ENCODE data around the gene DLX5. TPM values are rescaled to one million over a fixed set of nuclear protein-coding genes. Genes with fewer than 3 reads are reported as not detected.

DLX5 gene
- total and polyA plus RNA-seq, 2 experiments from 2014 or later: not detected

DNA sequence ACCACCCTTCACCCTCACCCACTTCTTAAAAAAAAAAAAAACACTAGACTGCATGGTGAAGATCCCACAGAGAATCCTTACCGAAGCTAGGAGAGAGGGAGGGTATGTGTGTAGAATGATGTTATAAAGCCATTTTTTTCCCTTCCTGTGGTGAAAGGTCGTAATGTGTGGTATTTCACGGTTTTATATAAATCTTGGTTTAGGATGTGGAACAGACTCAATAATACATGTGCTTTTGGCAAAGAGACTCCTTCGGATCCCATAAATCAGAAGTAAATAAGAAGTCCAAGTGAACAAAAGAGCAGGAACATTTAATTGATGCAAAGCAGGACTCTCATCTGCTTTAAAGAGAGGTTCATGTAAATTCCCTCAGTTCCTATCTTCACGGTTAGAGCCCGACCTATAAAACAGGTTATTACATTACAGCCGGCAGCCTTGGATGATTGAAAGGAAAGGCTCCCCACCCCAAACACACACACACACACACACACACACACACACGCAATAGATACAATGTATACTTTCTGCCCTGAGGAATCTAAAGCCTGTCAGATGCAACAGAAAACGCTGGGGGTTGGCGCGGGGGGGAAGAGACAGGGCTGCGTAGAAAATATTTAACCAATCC, 8.8 kb downstream of the DLX5 start:
- WGBS, 2 experiments (ENCODE audit: low coverage in 1 of 2, low lambda C conversion rate in 2 of 2, missing lambda C conversion rate in 2 of 2): 10 to 11% methylated on average over 12 of the region's 12 CpGs
- Histone ChIP-seq H3F3A (ENCODE audit: insufficient read depth) (no peaks in the 10 kb centered on the region), H3K9me2 (ENCODE audit: insufficient read depth) (no peaks in the 10 kb centered on the region), H4K20me1 (ENCODE audit: insufficient read depth) (no peaks in the 10 kb centered on the region), H3K9me3 (ENCODE audit: low read depth) (no peaks in the 10 kb centered on the region), H2AFZ (no peak overlapping the region), H3K27ac (no peak overlapping the region), H3K9ac (no peak overlapping the region), H3K79me2 (ENCODE audit: insufficient read depth) (no peaks in the 10 kb centered on the region), H3K27me3 (replicated peaks; ENCODE audit: insufficient read depth) (peaks cover 96% of the 10 kb centered on the region), H3K4me1 (ENCODE audit: insufficient read depth) (no peaks in the 10 kb centered on the region), H3K4me2 (ENCODE audit: unreplicated experiment) (no peak overlapping the region), H3K4me3 (no peak overlapping the region), H3K36me3 (ENCODE audit: low read depth) (no peaks in the 10 kb centered on the region)
- TF ChIP-seq EZH2 (IDR thresholded peaks at IDR 0.05; ENCODE audit: insufficient read depth, poor library complexity, severe bottlenecking) (peak; percentile 72), EZH2phosphoT487 (IDR thresholded peaks at IDR 0.05; ENCODE audit: insufficient read depth, low read depth) (no peak)
- in situ Hi-C loops (cut with MboI): no loop called here
- no peak for DNase-seq

DNA sequence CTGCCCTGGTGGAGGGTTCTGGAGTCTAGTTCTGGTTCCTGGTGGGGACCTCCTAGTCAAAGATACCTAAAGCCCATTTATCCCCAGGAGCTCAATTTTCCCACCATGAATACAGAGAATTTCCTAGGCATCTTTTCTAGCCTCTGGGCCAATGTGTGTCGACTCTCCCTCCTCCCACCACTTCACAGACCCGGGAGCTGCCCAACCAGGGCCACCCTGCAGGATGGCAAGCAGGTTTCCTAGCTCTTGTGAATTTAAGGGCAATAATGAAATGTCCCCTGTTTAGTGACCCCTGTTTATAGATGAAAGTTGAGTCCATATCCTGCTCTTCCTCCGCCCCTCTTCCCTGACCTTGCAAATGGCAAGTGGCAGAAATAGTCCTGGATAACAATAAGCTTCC, 9.4 kb downstream of the DLX5 start:
- H3K79me2 ChIP-seq (ENCODE audit: insufficient read depth): no peaks in the 10 kb centered on the region
- no peak overlapping the region for H3K9ac ChIP-seq
- no peaks in the 10 kb centered on the region for H3K4me1 ChIP-seq (ENCODE audit: insufficient read depth)
- 2 to 3% methylated on average over 3 of the region's 3 CpGs for WGBS, 2 experiments (ENCODE audit: low coverage in 1 of 2, low lambda C conversion rate in 2 of 2, missing lambda C conversion rate in 2 of 2)
- H3K9me3 ChIP-seq (ENCODE audit: low read depth): no peaks in the 10 kb centered on the region
- H3K4me3 ChIP-seq: no peak overlapping the region
- no peaks in the 10 kb centered on the region for H4K20me1 ChIP-seq (ENCODE audit: insufficient read depth)
- no peaks in the 10 kb centered on the region for H3F3A ChIP-seq (ENCODE audit: insufficient read depth)
- DNase-seq: no peak
- H3K27ac ChIP-seq: no peak overlapping the region
- H3K4me2 ChIP-seq (ENCODE audit: unreplicated experiment): no peak overlapping the region
- no peaks in the 10 kb centered on the region for H3K9me2 ChIP-seq (ENCODE audit: insufficient read depth)
- H2AFZ ChIP-seq: no peak overlapping the region
- in situ Hi-C loops (cut with MboI): no loop called here
- H3K27me3 ChIP-seq (replicated peaks; ENCODE audit: insufficient read depth): peaks cover 93% of the 10 kb centered on the region
- no peak for TF ChIP-seq EZH2phosphoT487 (IDR thresholded peaks at IDR 0.05; ENCODE audit: insufficient read depth, low read depth)
- no peak for TF ChIP-seq EZH2 (IDR thresholded peaks at IDR 0.05; ENCODE audit: insufficient read depth, poor library complexity, severe bottlenecking)
- no peaks in the 10 kb centered on the region for H3K36me3 ChIP-seq (ENCODE audit: low read depth)

DNA sequence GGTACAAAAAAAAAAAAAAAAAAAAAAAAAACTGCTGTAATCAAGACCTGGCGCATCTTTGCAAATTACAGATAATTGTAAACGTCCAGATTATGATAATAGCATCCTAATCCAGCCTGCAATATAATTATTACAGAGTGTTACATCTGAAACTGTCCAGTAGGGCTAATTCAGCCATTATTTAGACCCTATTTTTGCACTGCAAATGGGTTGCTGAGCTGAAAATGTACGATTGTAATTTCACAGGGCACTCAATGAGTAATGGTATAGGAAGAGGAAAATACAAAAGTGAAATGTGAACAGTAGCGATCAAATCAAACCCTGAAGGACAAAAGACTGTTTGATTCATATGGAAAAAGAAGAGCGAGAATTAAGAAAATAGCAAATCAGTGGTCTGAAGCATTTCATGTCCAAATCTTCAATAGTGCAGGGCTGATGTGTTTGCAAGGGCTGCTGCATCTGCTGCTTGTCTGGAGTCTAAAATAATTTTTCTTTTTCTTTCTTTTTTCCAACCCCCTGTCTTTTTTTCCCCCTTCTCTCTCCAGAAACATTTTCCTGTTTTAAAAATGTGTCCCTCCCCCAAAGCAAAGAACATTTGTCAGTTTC, 10.4 kb downstream of the DLX5 start:
- Histone ChIP-seq H3F3A (ENCODE audit: insufficient read depth) (no peaks in the 10 kb centered on the region), H3K27ac (no peak overlapping the region), H3K9me2 (ENCODE audit: insufficient read depth) (no peaks in the 10 kb centered on the region), H3K79me2 (ENCODE audit: insufficient read depth) (no peaks in the 10 kb centered on the region), H3K4me2 (ENCODE audit: unreplicated experiment) (no peak overlapping the region), H3K36me3 (ENCODE audit: low read depth) (no peaks in the 10 kb centered on the region), H2AFZ (no peak overlapping the region), H3K4me3 (no peak overlapping the region), H3K4me1 (ENCODE audit: insufficient read depth) (no peaks in the 10 kb centered on the region), H3K9me3 (ENCODE audit: low read depth) (no peaks in the 10 kb centered on the region), H3K9ac (no peak overlapping the region), H4K20me1 (ENCODE audit: insufficient read depth) (no peaks in the 10 kb centered on the region), H3K27me3 (replicated peaks; ENCODE audit: insufficient read depth) (peaks cover 93% of the 10 kb centered on the region)
- no peak for DNase-seq
- TF ChIP-seq EZH2 (IDR thresholded peaks at IDR 0.05; ENCODE audit: insufficient read depth, poor library complexity, severe bottlenecking) (no peak), EZH2phosphoT487 (IDR thresholded peaks at IDR 0.05; ENCODE audit: insufficient read depth, low read depth) (no peak)
- in situ Hi-C loops (cut with MboI): no loop called here
- 6 to 9% methylated on average over 5 of the region's 5 CpGs for WGBS, 2 experiments (ENCODE audit: low coverage in 1 of 2, low lambda C conversion rate in 2 of 2, missing lambda C conversion rate in 2 of 2)

DNA sequence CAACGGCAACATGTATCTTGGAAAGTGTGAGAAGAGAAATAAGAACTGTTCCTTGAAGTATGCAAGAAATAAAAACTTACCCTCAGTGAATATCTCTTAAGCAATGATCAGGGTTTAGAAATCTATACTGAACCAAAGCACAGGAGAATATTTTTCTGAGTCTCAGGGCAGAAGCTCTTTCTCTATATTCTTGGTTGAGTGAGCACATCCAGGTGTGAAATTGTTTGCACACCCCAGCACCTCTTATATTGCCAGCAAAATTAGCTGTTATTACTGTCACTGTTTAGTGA, 10.8 kb downstream of the DLX5 start:
- peaks cover 93% of the 10 kb centered on the region for H3K27me3 ChIP-seq (replicated peaks; ENCODE audit: insufficient read depth)
- H3K4me1 ChIP-seq (ENCODE audit: insufficient read depth): no peaks in the 10 kb centered on the region
- no peaks in the 10 kb centered on the region for H3F3A ChIP-seq (ENCODE audit: insufficient read depth)
- no peak overlapping the region for H3K4me2 ChIP-seq (ENCODE audit: unreplicated experiment)
- in situ Hi-C loops (cut with MboI): no loop called here
- no peaks in the 10 kb centered on the region for H3K9me3 ChIP-seq (ENCODE audit: low read depth)
- H3K79me2 ChIP-seq (ENCODE audit: insufficient read depth): no peaks in the 10 kb centered on the region
- H3K27ac ChIP-seq: no peak overlapping the region
- no peak overlapping the region for H3K9ac ChIP-seq
- no peaks in the 10 kb centered on the region for H3K36me3 ChIP-seq (ENCODE audit: low read depth)
- TF ChIP-seq EZH2 (IDR thresholded peaks at IDR 0.05; ENCODE audit: insufficient read depth, poor library complexity, severe bottlenecking): no peak
- TF ChIP-seq EZH2phosphoT487 (IDR thresholded peaks at IDR 0.05; ENCODE audit: insufficient read depth, low read depth): no peak
- no peaks in the 10 kb centered on the region for H4K20me1 ChIP-seq (ENCODE audit: insufficient read depth)
- WGBS, 2 experiments (ENCODE audit: low coverage in 1 of 2, low lambda C conversion rate in 2 of 2, missing lambda C conversion rate in 2 of 2): 44 to 47% methylated on average over 1 of the region's 1 CpG
- no peak for DNase-seq
- H3K9me2 ChIP-seq (ENCODE audit: insufficient read depth): no peaks in the 10 kb centered on the region
- H2AFZ ChIP-seq: no peak overlapping the region
- no peak overlapping the region for H3K4me3 ChIP-seq
